Ishikawa (cell line): ENCODE results near the gene PDE6A.

ENCODE experiments used
- CEBPB ChIP-seq: IDR thresholded peaks from 2 replicates; pipeline ENCODE4 v1.6.1; 2012
- CREB1 ChIP-seq: IDR thresholded peaks from 2 replicates; pipeline ENCODE4 v1.6.1; 2012; ENCODE audit warnings: low read depth
- EP300 ChIP-seq: IDR thresholded peaks from 2 replicates; pipeline ENCODE4 v1.6.1; 2012; ENCODE audit warnings: borderline replicate concordance
- RAD21 ChIP-seq: IDR thresholded peaks from 2 replicates; pipeline ENCODE4 v1.6.1; 2012; ENCODE audit warnings: low read depth
- TAF1 ChIP-seq: IDR thresholded peaks from 2 replicates; pipeline ENCODE4 v1.6.1; 2012; ENCODE audit warnings: low read depth, mild to moderate bottlenecking
- TEAD4 ChIP-seq: IDR thresholded peaks from 2 replicates; pipeline ENCODE4 v1.6.1; 2012
- YY1 ChIP-seq: IDR thresholded peaks from 2 replicates; pipeline ENCODE4 v1.6.1; 2012; ENCODE audit warnings: low read depth

DNA sequence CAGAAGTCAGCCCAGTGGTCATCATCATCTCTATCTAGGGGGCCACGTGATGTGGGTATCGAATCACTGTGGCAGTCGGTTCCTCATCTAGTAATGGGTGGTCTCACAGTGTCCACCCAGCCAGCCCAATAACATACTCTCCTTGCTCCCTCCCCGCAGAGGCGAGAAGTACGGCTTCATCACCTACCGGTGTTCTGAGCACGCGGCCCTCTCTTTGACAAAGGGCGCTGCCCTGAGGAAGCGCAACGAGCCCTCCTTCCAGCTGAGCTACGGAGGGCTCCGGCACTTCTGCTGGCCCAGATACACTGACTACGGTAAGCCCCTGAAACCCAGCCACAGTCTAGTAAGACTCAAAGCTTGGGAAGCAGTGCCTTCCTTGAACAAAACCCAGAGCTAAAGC is 99.0 kb downstream of the PDE6A start:
- no peak for TF ChIP-seq TAF1
- no peak for TF ChIP-seq YY1
- TF ChIP-seq CREB1: no peak
- no peak for TF ChIP-seq RAD21
- no peak for TF ChIP-seq EP300
- TF ChIP-seq CEBPB: no peak
- no peak for TF ChIP-seq TEAD4
